Limb (tissue), 2 donors: ENCODE measurements around the gene NECTIN4.
"Not testable (repeated sequence)": the region's sequence is repeated elsewhere in the genome, so short reads cannot be mapped to it uniquely, and the experiment has no call there.

Experiments used
- DNase-seq, 2 donors: peaks; one replicate each; pipeline ENCODE4 v3.0.0-alpha.2; 2016; ENCODE audit errors: extremely low spot score in 2 of 2

NECTIN4 gene

DNA sequence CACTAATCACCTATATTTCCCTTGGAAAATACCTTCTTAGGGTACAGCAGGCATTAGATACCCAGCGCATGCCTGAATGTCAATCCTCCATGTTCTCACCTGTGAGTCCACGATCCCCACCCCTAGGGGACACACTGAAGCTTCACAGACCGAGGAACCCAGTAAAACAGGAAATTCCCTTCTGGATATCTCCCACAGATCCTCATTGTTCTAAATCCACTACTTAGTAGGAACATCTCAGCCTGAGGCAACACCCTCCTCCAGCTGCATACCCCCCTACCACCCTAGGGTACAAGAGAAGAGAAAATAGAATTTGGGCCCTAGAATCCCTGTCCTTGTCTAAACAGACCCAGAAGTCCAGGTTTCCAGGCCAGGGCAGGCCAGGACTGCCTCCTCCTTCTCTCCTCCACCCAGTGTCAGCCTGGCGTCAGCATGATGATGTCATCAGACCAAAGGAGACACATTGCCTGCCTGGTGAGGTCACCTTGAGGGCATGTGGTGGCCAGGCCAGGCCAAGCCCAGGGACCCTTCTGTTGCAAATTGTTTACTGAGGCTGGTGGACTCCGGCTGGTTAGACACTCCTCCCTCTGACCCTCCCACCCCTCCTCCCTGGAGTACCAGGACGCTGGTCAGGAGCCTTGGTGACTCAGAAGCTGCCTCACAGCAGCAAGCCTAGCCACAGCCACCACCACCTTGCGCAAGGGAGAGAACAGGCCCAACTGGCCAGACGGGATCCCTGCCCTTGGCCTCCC lies 6.2 kb downstream of the NECTIN4 start:
- peak in 1 of 2 donors; percentile 33 for DNase-seq

DNA sequence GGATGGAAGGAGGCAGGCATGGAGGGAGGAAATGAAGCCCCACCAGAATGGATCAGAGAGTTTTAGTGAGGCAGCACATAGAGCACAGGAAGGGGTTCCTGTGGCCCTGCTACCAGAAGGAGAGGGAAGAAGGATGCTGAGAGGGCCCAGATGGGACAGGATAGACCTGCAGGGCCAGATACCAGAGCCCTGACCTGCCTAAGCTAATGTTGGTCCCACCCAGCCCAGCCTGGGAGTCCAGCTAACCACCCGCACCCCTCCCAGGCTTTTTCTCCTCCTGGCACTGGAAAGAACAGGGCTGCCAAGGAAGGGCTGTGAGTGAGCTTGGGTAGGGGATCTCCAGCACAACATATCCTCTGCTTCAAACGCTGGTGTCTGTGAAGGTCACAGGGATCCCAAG lies 6.9 kb downstream of the NECTIN4 start:
- no peak for DNase-seq

DNA sequence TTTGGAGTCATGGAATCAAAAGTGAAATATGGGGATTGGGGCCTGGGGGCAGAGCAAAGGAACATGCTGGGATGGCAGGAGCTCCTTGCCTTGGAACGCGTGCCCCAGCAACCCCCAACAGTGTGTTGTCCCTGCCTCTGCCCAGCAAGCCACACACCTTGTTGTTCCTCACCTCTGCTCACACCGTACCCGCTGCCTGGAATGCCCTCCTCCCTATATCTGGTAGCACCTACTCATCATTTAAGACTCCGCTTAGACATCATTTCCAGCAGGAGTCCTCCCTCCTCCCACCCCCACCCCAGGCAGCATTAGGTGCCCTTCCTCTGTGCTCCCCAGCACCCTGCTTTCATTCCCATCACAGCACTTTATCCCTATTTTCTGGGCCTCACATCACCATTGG lies 7.8 kb downstream of the NECTIN4 start:
- no peak for DNase-seq

DNA sequence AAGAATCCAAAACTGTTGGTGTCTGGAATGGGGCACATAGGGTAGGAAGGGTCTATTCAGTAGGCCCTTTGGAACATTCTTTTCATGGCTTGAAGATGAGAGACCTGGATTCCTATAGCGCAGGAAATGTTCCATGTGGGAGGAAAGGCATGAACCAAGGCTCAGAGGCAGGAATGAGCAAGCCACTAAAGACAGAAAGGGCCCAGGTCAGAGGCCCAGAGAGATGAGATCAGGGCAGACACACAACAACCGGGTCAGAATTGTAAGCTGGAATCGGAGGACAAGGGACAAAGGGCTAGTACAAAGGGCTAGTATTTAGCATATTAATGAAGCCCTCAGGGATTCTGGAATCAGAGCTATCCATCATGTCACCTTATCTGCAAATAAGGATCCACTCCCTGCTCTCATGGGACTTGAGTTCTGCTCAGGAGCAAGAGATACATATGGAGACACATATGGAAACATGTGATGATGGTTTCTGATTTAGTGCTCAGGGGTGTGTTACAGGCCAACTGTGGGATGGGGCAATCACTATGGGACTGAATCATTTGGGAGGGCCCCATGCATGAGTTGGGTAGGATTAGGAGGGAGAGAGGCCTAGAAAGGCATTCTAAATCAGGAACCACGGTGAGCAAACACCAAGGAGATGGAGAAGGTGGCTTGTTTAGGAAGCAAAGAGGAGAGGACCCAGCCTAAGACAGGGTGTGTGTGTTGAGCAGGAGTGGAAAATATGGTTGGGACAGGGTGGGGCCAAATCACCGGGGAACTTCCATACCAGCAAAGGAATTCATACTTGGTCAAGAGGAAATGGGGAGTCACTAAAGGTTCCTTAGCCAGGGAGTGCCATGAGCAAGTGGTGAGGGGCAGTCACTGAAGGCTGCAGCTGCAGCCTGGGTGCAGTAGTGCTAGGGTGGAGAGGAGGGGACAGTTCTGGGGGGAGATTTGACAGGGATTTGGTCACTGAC lies 8.6 kb downstream of the NECTIN4 start:
- DNase-seq = no peak

DNA sequence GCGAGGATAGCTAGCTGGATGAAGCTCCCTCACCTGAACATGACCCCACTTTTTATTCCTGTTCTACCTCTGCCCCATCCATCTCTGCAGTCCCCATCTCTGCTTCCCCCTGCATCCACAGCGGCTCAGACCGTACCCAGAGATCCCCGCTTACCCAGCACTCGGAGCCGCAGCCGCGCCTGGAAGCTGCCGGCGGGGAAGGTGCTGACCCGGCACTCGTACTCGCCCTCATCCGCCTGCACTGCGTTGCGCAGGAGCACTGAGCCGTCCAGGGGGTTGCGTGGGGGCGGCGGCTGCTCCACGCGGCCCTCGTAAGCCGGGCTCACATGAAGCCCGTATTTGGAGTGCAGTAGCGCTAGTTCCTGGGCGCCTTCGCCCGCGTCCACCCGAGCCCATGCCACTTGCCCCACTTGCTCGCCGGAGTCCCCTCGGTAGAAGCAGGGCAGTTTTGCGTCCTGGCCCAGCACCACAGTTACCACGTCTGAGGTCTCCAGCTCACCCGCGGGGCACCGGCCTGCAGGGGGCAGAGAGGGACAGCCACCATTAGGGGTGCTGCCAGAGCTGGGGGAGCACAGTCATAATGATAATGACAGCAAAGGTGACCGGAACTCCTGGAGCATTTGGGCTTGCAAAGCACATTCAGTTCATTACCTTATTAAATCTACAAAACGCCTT lies 9.8 kb downstream of the NECTIN4 start:
- no peak for DNase-seq

DNA sequence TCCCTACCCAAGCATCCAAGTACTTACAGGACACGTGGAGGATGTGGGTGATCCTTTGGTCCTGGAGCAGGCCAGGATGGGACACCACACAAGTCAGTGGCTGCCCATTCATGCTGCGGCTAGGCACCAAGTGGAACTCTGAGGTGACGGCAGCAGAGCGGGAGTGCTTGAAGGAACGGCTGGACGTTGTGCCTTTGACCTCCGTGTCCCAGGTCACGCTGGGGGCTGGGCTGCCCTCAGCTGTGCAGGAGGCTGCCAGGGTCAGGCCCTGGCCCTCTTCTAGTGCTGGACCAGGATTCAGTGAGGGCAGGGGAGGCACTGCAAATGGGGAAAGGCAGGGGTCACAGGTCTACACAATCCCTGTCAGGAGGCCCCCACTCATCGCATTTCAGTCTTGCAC lies 11.9 kb downstream of the NECTIN4 start:
- DNase-seq = no peak

DNA sequence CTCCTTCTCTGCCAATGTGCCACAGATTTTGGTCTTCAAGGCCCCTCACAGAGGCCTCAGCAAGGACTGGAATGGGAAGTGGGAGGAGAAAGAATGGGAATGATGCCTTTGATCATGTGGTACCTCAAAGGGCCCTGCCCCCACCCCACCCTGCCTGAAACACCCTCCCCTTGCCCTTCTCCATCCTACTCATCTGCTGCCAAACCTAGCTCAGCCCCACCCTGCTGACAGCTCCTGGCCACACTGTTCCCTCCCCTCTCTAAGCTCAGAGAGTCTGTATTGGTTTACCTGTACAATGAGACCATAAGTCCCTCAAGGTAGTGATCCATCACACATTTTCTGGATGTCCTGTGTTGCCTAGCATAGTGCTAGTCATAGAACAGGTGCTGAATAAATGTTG lies 12.9 kb downstream of the NECTIN4 start:
- no peak for DNase-seq

GRCh38 chr1:161074676-161075368 lies 14.5 kb downstream of the NECTIN4 start:
- no peak for DNase-seq

GRCh38 chr1:161073474-161074121 lies 15.8 kb downstream of the NECTIN4 start:
- DNase-seq = no peak

DNA sequence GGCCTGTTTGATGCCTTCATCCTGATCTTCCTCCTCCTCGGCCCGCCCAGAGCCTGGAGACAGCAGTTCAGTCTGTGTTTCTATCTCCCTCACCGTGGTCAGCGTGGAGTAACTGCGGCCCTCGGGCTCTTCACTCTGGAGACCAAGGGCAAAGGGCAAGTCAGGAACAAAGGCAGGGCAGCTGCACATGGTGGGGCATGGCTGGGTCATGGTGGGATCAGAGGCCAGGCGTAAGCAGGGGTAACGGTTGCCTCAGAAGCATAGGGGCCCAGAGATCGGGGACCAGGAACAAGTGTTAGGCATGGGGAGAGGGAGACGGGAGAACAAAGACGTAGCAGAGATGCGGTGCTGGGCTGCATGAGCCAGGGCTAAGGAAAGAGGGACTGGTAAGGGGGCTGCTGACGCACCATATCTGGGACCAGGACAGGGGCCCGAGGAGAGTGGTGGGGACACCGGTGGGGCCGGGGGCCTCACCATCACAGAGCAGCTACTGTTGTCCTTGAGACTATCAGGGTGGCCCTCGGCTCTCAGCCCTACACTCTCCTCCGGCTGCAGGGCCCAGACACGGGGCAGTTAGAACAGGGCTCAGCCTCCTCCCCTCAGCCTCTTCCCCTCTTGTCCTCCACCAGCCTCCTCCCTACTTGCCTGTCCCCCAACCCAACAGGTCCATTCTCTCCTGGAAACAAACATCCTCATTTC lies 16.5 kb downstream of the NECTIN4 start:
- DNase-seq = no peak

DNA sequence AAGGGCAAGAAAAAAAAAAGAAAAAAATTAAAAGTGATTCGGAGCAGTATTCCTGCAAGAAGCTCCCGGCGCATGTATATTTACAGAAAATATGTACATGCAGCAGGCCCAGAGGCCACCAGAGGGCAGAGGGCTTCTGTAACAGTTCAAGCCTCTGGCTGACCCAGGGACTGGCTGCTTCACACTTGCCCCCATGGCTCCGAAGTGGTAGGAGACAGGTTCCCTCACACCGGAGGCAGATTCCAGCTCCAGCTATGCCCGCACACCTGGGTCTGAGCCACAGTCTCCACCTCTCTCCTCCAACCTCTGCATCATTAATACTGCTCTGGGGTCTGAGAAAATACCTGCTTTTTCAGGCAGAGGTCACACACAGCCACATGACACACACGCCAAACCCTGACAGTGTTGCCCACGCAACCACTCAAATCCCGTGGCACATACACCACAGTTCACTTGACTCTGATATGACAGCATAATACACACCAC lies 17.4 kb downstream of the NECTIN4 start:
- DNase-seq = no peak

DNA sequence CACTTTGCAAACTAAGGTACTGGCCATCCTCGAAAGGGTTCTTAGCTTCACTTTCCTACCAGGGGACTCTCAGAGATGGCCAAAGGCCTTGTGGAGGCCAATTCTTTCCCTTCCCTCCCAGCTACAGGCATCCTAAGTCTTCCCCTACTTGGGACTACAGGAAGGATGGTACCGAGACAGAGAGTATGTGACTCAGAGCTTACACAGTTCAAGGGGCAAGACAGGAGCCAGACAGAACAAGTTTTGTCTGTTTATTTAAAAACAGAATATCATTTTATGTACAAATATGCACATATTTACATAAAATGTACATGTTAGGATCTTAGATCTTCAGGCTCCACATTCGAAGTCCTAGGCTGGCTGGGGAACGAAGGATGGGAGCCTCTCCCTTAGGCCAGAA lies 18.6 kb downstream of the NECTIN4 start:
- DNase-seq = no peak

DNA sequence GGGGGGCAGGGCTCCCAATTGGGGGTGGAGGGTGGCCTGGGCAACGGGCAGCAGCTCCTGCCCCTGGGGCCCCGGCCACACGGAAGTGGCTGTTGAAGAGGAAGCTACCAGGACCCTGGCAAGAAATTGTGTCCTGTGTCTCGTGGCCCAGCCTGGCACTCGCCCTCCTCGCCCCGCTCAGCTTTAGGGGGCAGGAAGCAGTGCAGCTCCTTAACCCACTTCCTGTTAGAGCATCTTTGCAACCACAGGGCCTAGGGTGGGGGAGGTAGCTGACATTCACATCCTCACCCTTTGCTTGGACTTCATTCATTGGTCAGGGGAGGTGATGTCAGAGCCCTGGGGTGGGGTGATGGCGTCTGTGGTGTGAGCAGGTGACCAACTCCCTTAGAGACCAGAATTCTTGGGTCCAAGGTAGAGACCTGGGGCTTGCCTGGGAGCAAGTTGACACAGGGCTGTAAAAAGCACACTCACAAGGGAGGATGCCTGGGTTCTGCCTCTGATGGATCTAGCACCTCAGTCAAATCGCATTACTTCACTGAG lies 19.6 kb downstream of the NECTIN4 start, which contains the start of gene ARHGAP30:
ARHGAP30 (minus strand) TSS at position 161 of the 540 bp plus-strand sequence. CDS start 267 bp downstream, outside the sequence.
- DNase-seq = no peak

DNA sequence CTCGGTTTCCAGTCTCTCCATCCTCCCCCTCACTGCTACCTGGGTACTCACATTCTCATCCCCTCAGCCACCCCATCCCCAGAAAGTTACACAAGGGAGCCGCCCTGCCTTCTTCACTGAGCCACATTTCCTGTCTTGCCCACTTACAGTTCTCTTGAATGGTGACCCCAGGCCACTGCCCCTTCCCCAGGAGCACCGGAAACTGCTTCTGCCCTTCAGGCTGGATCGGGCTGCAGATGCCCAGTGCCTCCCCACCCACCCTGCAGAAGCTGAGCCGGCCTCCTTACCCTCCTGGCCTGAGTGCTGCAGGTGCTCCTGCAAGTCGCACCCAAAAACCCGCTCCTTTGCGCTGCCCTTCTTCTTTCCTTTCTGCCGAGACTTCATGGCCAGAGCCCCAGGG lies 20.1 kb downstream of the NECTIN4 start:
- DNase-seq = no peak

DNA sequence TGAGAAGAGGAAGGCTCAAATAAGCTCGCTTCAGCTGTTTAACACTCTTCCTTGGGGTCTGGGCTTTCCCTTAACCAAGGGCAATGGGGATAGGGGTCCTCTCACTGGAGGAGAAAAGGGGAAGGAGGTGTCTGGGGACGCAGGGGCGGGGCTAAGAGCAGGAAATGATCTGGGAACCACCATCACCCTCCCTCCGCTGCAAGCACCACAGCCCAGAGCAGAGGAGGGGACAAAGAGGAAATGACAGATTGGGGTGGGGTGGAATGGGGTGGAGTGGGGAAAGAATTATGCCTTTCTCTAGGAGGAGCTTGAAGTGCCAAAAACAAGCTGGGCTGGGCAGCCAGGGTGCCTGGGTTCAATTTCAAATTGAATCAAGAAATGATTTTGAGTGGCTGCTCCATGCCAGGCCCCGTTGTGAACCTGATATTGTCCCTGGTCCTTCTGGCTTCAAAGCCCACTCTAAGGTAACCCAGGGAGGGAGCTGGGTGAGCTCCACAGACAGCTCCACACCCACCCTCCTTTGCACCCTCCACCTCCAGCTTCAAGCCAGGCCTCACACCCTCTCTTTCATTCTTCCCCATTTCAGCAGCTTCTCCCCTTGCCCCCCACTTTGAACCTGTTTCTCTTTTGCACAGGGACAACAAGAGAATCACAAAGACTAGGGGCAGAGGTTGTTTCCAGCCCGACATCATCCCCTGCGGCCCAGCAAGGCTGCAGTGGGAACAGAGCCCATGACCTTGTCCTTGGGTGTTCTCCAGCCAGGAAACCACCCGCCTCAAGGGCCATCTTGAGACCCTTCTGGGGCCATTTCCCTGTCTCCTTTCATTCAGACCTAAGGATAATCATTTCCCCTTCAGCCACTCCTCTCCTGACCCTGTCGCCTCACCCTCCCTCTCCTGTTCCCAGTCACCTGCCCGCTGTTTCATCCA lies 20.8 kb downstream of the NECTIN4 start:
- DNase-seq = no peak

GRCh38 chr1:161066694-161067093 lies 22.7 kb downstream of the NECTIN4 start:
- DNase-seq = no peak

DNA sequence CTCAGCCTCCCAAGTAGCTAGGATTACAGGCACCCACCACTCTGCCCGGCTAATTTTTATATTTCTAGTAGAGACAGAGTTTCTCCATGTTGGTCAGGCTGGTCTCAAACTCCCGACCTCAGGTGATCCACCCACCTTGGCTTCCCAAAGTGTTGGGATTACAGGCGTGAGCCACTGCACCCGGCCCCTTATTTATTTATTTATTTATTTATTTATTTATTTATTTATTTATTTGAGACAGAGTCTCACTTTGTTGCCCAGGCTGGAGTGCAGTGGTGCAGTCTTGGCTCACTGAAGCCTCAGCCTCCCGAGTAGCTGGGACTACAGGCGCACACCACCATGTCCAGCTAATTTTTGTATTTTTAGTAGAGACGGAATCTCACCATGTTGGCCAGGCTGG lies 23.7 kb downstream of the NECTIN4 start:
- not testable (repeated sequence) for DNase-seq

DNA sequence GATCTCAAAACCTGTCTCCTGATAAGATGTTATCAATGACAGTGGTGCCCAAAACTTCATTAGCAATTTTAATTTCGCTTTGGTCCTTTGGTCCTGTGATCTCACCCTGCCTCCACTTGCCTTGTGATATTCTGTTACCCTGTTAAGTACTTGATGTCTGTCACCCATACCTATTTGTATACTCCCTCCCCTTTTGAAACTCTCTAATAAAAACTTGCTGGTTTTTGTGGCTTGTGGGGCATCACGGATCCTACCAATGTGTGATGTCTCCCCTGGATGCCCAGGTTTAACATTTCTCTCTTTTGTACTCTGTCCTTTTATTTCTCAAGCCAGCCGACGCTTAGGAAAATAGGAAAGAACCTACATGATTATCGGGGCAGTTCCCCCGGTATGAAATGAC lies 25.4 kb downstream of the NECTIN4 start:
- not testable (repeated sequence) for DNase-seq

DNA sequence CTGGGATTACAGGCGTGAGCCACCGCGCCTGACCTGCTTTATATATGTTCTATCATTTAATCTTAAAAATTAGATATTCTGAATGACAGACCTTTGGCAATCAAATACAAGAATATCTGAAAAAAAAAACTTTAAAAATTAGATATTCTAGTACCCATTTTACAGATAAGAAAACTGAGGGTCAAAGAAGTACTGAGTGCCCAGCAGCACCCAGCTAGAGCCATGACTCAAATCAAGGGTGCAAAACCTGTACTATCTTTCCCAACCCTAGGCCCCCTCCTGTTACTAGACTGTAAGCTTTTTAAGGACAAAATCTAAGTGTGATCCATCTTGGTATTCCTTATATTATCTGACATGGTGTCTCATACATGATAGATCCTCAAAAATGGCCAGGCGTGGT lies 27.9 kb downstream of the NECTIN4 start:
- no peak for DNase-seq
